Ovary (tissue), 9 donors: ENCODE results near the gene FREM2. TPM values are rescaled to one million over a fixed set of nuclear protein-coding genes. Genes with fewer than 3 reads are reported as not detected.
A peak's percentile ranks its signal among the peaks of the same experiment; 100 is the strongest.

Experiments
- DNase-seq, 5 donors: peaks; one replicate each; pipeline ENCODE4 v3.0.0-alpha.2; 2019 to 2020
- H3K27ac ChIP-seq, 2 donors: fragments of 200-600 bp; one replicate each; pipeline versions ENCODE4 v1.5.1 to v1.8.0; 2019 to 2022
- H3K27me3 ChIP-seq: fragments of 200-600 bp; one replicate; pipeline ENCODE4 v1.8.0; 2022
- H3K36me3 ChIP-seq: fragments of 200-600 bp; sonication (generic); one replicate; pipeline ENCODE4 v1.5.1; 2019
- H3K4me1 ChIP-seq: one replicate; pipeline ENCODE4 v1.8.1; 2013; ENCODE audit warnings: mild to moderate bottlenecking, moderate library complexity; ENCODE audit not compliant: insufficient read depth
- H3K4me3 ChIP-seq: fragments of 200-600 bp; sonication (generic); one replicate; pipeline ENCODE4 v1.5.1; 2017
- H3K9me3 ChIP-seq, 2 donors: fragments of 200-600 bp in 1 of 2; sonication (generic) in 1 of 2; one replicate each; pipeline versions ENCODE4 v1.5.1 to v1.8.1; 2013 to 2019; ENCODE audit warnings: mild to moderate bottlenecking in 1 of 2, moderate library complexity in 1 of 2
- CTCF ChIP-seq, 3 donors: fragments of 450-650 bp in 2 of 3; fragments of 200-600 bp in 1 of 3; IDR thresholded peaks; one replicate each; pipeline versions ENCODE4 v1.5.1 to v1.8.0; 2016 to 2022; ENCODE audit warnings: antibody characterized with exemption in 3 of 3, mild to moderate bottlenecking in 1 of 3
- EP300 ChIP-seq: sonication (generic); formaldehyde crosslinking; IDR thresholded peaks from one replicate; pipeline ENCODE4 v1.6.1; 2017; ENCODE audit warnings: antibody characterized with exemption
- POLR2A ChIP-seq: fragments of 450-650 bp; IDR thresholded peaks from one replicate; pipeline ENCODE4 v1.6.1; 2017; ENCODE audit warnings: antibody characterized with exemption, mild to moderate bottlenecking, moderate library complexity
- WGBS, 3 donors: extraction: QIAGEN DNeasy Blood & Tissue Kit in 1 of 3; methylation state at CpG; one replicate each; pipeline versions ENCODE4 v1.1.5 to v1.1.7; 2013 to 2017; 5-methylcytosine and 5-hydroxymethylcytosine counted together
- intact Hi-C, 4 donors: fragments of 100-400 bp; cut with DNase I; formaldehyde crosslinking; loops; one replicate each; pipeline versions ENCODE4 v1.11.0 to v1.15.1; 2022 to 2023
- polyA plus RNA-seq, 2 donors: library from polyadenylated mRNA; stranded (reverse); fragments of 200-250 nt in 1 of 2; fragments of 350-450 nt in 1 of 2; fragmentation: Illumina TruSeq in 1 of 2; extraction: RNeasy Lipid Tissue Mini Kit (QIAGEN cat#74804) in 1 of 2; gene quantifications; one replicate each; pipeline ENCODE4 v1.2.3, GENCODE V29; 2013 to 2014
- total RNA-seq, 7 donors: library from RNA; depleted of rRNA in 2 of 7; stranded (reverse); fragments of >200 nt in 2 of 7; fragmentation: NEBNext Ultra II Directional in 3 of 7; extraction: Animal tissue kit (Norgen Biotek cat#: 25700) in 3 of 7; gene quantifications; one replicate each; pipeline versions ENCODE4 v1.1.0 to v1.2.4, GENCODE V29; 2016 to 2023
- donor health status: DM: no; HTN: no; CAD: no; lungs with moderate emphysema.
- donor health status: DM: no; HTN: no; CAD: no.
- donor health status: Bipolar disorder and iron deficiency.
- donor health status: DM: yes; HTN: yes; CAD: no.
- donor health status: DM: no; HTN: no; CAD: no.
- donor health status: DM: yes; HTN: yes; CAD: no.

FREM2 gene
- total and polyA plus RNA-seq, 9 donors = 0.27 to 4.0 (median 1.7) TPM

GRCh38 chr13:38685431-38685830 is 1.4 kb upstream of the FREM2 start:
- H3K36me3 ChIP-seq = no peaks in the 10 kb centered on the region
- no peak for DNase-seq
- TF ChIP-seq POLR2A = no peak
- no peak for TF ChIP-seq CTCF (IDR thresholded peaks at IDR 0.05)
- no peak for TF ChIP-seq EP300
- intact Hi-C loops = no loop called here
- 63 to 74% (median 69%) methylated on average over 2 of the region's 2 CpGs for WGBS, 3 donors
- H3K4me3 ChIP-seq = no peak overlapping the region
- peaks cover 7% of the 10 kb centered on the region for H3K4me1 ChIP-seq
- no peaks in the 10 kb centered on the region for H3K27me3 ChIP-seq
- no peaks in the 10 kb centered on the region for H3K9me3 ChIP-seq
- no peak overlapping the region for H3K27ac ChIP-seq

- no peaks in the 10 kb centered on the region for H3K9me3 ChIP-seq
- no peak for DNase-seq
- no peak for TF ChIP-seq POLR2A
- TF ChIP-seq CTCF (IDR thresholded peaks at IDR 0.05) = peak in 1 of 3 donors; percentile 9
- no peak for TF ChIP-seq EP300
- WGBS, 3 donors = 0 to 1% (median 1%) methylated on average over 14 of the region's 14 CpGs
- H3K27ac ChIP-seq = no peak overlapping the region
- no peaks in the 10 kb centered on the region for H3K36me3 ChIP-seq
- peaks cover 7% of the 10 kb centered on the region for H3K4me1 ChIP-seq
- H3K27me3 ChIP-seq = no peaks in the 10 kb centered on the region
- intact Hi-C loops = no loop called here
- peak overlapping the region; percentile 41 for H3K4me3 ChIP-seq
These were observed 802 bp upstream of the FREM2 start for GRCh38 chr13:38685974-38686576.

GRCh38 chr13:38687246-38688229 is 661 bp downstream of the FREM2 start:
- TF ChIP-seq CTCF (IDR thresholded peaks at IDR 0.05) = no peak
- no peak for TF ChIP-seq EP300
- no peak for TF ChIP-seq POLR2A
- Histone ChIP-seq H3K27me3 (no peaks in the 10 kb centered on the region), H3K4me1 (peaks cover 7% of the 10 kb centered on the region), H3K4me3 (peak overlapping the region; percentile 41), H3K27ac (no peak overlapping the region), H3K36me3 (no peaks in the 10 kb centered on the region), H3K9me3 (no peaks in the 10 kb centered on the region)
- DNase-seq = peak in 2 of 5 donors; percentile 20 to 24
- 1 to 3% (median 3%) methylated on average over 71 to 80 of the region's 80 CpGs for WGBS, 3 donors
- intact Hi-C loops = no loop called here

- intact Hi-C loops = no loop called here
- Histone ChIP-seq H3K27me3 (no peaks in the 10 kb centered on the region), H3K4me1 (peaks cover 7% of the 10 kb centered on the region), H3K4me3 (no peak overlapping the region), H3K36me3 (no peaks in the 10 kb centered on the region), H3K9me3 (no peaks in the 10 kb centered on the region), H3K27ac (no peak overlapping the region)
- WGBS, 3 donors = 89 to 94% (median 92%) methylated on average over 11 to 12 of the region's 12 CpGs
- DNase-seq = peak in 2 of 5 donors; percentile 20 to 36
- no peak for TF ChIP-seq EP300
- no peak for TF ChIP-seq POLR2A
- TF ChIP-seq CTCF (IDR thresholded peaks at IDR 0.05) = no peak
These were observed 1.8 kb downstream of the FREM2 start for GRCh38 chr13:38688674-38689073.
